Measurements from ENCODE around the gene MPV17. TPM values are rescaled to one million over a fixed set of nuclear protein-coding genes. Genes with fewer than 3 reads are reported as not detected.

Gene MPV17
- total and polyA plus RNA-seq, 12 donors: 96.8 to 568 (median 165) TPM

- no peak overlapping the region for H3K27ac ChIP-seq
- no peaks in the 10 kb centered on the region for H3K27me3 ChIP-seq
- intact Hi-C loops (cut with DNase I): no loop called here
- H3K9me3 ChIP-seq (replicated peaks in 1 of 3): no peaks in the 10 kb centered on the region
- WGBS, 4 donors: 92 to 95% (median 94%) methylated on average over 3 of the region's 3 CpGs
- TF ChIP-seq POLR2A (IDR thresholded peaks at IDR 0.05) (no peak), CTCF (IDR thresholded peaks at IDR 0.05) (no peak)
- DNase-seq: no peak
- H3K4me1 ChIP-seq (replicated peaks in 1 of 2): no peaks in the 10 kb centered on the region
- H3K4me3 ChIP-seq: no peak overlapping the region
- peaks cover 0 to 91% of the 10 kb centered on the region in 2 donors for H3K36me3 ChIP-seq (replicated peaks in 1 of 2)
Observed at GRCh38 chr2:27335311-27335710, 12.4 kb upstream of the MPV17 start.

- intact Hi-C loops (cut with DNase I): loop anchor here in 1 of 2 donors (5.0 kb wide), 1 partner anchor 43 kb away; no protein-coding TSS in a partner anchor
- peak overlapping the region in 4 of 5 donors; percentile 94 to 99 (median 98) for H3K27ac ChIP-seq
- H3K36me3 ChIP-seq (replicated peaks in 1 of 2): peaks cover 0 to 41% of the 10 kb centered on the region in 2 donors
- peaks cover 34 to 35% of the 10 kb centered on the region in 2 donors for H3K4me1 ChIP-seq (replicated peaks in 1 of 2)
- no peaks in the 10 kb centered on the region for H3K9me3 ChIP-seq (replicated peaks in 1 of 3)
- no peak for TF ChIP-seq CTCF (IDR thresholded peaks at IDR 0.05)
- no peak for TF ChIP-seq POLR2A (IDR thresholded peaks at IDR 0.05)
- H3K4me3 ChIP-seq: no peak overlapping the region
- H3K27me3 ChIP-seq: no peaks in the 10 kb centered on the region
- no peak for DNase-seq
- 82 to 88% (median 87%) methylated on average over 2 to 5 of the region's 5 CpGs for WGBS, 4 donors
Observed at GRCh38 chr2:27324720-27325119, 1.8 kb upstream of the MPV17 start.

- 7 to 19% (median 13%) methylated on average over 5 of the region's 5 CpGs for WGBS, 4 donors
- Histone ChIP-seq H3K27me3 (no peaks in the 10 kb centered on the region), H3K36me3 (replicated peaks in 1 of 2) (peaks cover 0 to 31% of the 10 kb centered on the region in 2 donors), H3K9me3 (replicated peaks in 1 of 3) (no peaks in the 10 kb centered on the region), H3K27ac (peak overlapping the region; percentile 83 to 99 (median 98)), H3K4me3 (peak overlapping the region; percentile 19 to 99 (median 76)), H3K4me1 (replicated peaks in 1 of 2) (peaks cover 34 to 35% of the 10 kb centered on the region in 2 donors)
- intact Hi-C loops (cut with DNase I): no loop called here
- TF ChIP-seq POLR2A (IDR thresholded peaks at IDR 0.05): peak in 1 of 2 donors; percentile 41
- no peak for TF ChIP-seq CTCF (IDR thresholded peaks at IDR 0.05)
- DNase-seq: peak in 3 of 7 donors; percentile 49 to 73 (median 69)
Observed at GRCh38 chr2:27323596-27324285, 844 bp upstream of the MPV17 start.

- peak overlapping the region; percentile 83 to 99 (median 98) for H3K27ac ChIP-seq
- intact Hi-C loops (cut with DNase I): no loop called here
- peak in 6 of 7 donors; percentile 42 to 69 (median 52) for DNase-seq
- H3K36me3 ChIP-seq (replicated peaks in 1 of 2): peaks cover 0 to 17% of the 10 kb centered on the region in 2 donors
- peak overlapping the region; percentile 25 to 99 (median 76) for H3K4me3 ChIP-seq
- no peaks in the 10 kb centered on the region for H3K9me3 ChIP-seq (replicated peaks in 1 of 3)
- TF ChIP-seq CTCF (IDR thresholded peaks at IDR 0.05): no peak
- TF ChIP-seq POLR2A (IDR thresholded peaks at IDR 0.05): no peak
- peaks cover 34 to 35% of the 10 kb centered on the region in 2 donors for H3K4me1 ChIP-seq (replicated peaks in 1 of 2)
- WGBS, 4 donors: 4 to 7% (median 5%) methylated on average over 2 to 10 of the region's 10 CpGs
- no peaks in the 10 kb centered on the region for H3K27me3 ChIP-seq
Observed at GRCh38 chr2:27322301-27322765, 564 bp downstream of the MPV17 start.

Data from adrenal gland (tissue), 12 donors.